RWPE2 (cell line): ENCODE measurements around the gene CDH20.

ENCODE experiments used
- ATAC-seq: fragments of 200-7000 bp; cut with Tn5 transposase; 3 replicates; pipeline ENCODE4 v1.9.1; 2021; ENCODE audit warnings: low read depth
- DNase-seq: peaks from one replicate; pipeline ENCODE4 v3.0.0-alpha.2; 2020; ENCODE audit warnings: low spot score
- H3K27ac ChIP-seq: fragments of 450-650 bp; 2 replicates; pipeline ENCODE4 v1.5.1; 2017; ENCODE audit warnings: mild to moderate bottlenecking; ENCODE audit not compliant: poor library complexity, severe bottlenecking
- H3K27me3 ChIP-seq: fragments of 250-450 bp; sonication (Bioruptor Pico); 2 replicates; pipeline ENCODE4 v1.5.1; 2021; ENCODE audit warnings: mild to moderate bottlenecking, moderate library complexity; ENCODE audit not compliant: insufficient read depth, poor library complexity, severe bottlenecking
- H3K36me3 ChIP-seq: fragments of 250-450 bp; sonication (Bioruptor Pico); 2 replicates; pipeline ENCODE4 v1.5.1; 2020; ENCODE audit warnings: low read depth, mild to moderate bottlenecking, moderate library complexity
- H3K4me1 ChIP-seq: fragments of 250-450 bp; sonication (Bioruptor Pico); 2 replicates; pipeline ENCODE4 v1.5.1; 2021; ENCODE audit warnings: mild to moderate bottlenecking, moderate library complexity; ENCODE audit not compliant: insufficient read depth, poor library complexity, severe bottlenecking
- H3K4me3 ChIP-seq: fragments of 250-450 bp; sonication (Bioruptor Pico); 2 replicates; pipeline ENCODE4 v1.5.1; 2021; ENCODE audit warnings: mild to moderate bottlenecking, moderate library complexity; ENCODE audit not compliant: severe bottlenecking
- H3K9me3 ChIP-seq: fragments of 250-450 bp; sonication (Bioruptor Pico); 2 replicates; pipeline ENCODE4 v1.5.1; 2021; ENCODE audit warnings: mild to moderate bottlenecking, moderate library complexity; ENCODE audit not compliant: severe bottlenecking
- CTCF ChIP-seq: fragments of 450-650 bp; IDR thresholded peaks from one replicate; pipeline ENCODE4 v1.5.1; 2017; ENCODE audit warnings: mild to moderate bottlenecking, moderate library complexity; ENCODE audit not compliant: poor library complexity, severe bottlenecking

Gene CDH20

GRCh38 chr18:61448316-61448715 is 115.1 kb downstream of the CDH20 start:
- no peaks in the 10 kb centered on the region for H3K4me1 ChIP-seq
- no peak overlapping the region for H3K27ac ChIP-seq
- no peaks in the 10 kb centered on the region for H3K27me3 ChIP-seq
- H3K9me3 ChIP-seq = no peaks in the 10 kb centered on the region
- H3K36me3 ChIP-seq = no peaks in the 10 kb centered on the region
- no peak for TF ChIP-seq CTCF
- no peak for DNase-seq
- H3K4me3 ChIP-seq = no peak overlapping the region
- ATAC-seq = no peak

GRCh38 chr18:61459896-61460648 is 126.8 kb downstream of the CDH20 start:
- Histone ChIP-seq H3K4me3 (no peak overlapping the region), H3K27ac (no peak overlapping the region), H3K27me3 (no peaks in the 10 kb centered on the region), H3K36me3 (no peaks in the 10 kb centered on the region), H3K9me3 (no peaks in the 10 kb centered on the region), H3K4me1 (no peaks in the 10 kb centered on the region)
- DNase-seq (no peak), ATAC-seq (no peak)
- no peak for TF ChIP-seq CTCF

- H3K4me1 ChIP-seq = no peaks in the 10 kb centered on the region
- H3K27me3 ChIP-seq = no peaks in the 10 kb centered on the region
- TF ChIP-seq CTCF = no peak
- no peaks in the 10 kb centered on the region for H3K36me3 ChIP-seq
- no peaks in the 10 kb centered on the region for H3K9me3 ChIP-seq
- ATAC-seq = no peak
- no peak for DNase-seq
- no peak overlapping the region for H3K4me3 ChIP-seq
- H3K27ac ChIP-seq = no peak overlapping the region
These were observed 131.4 kb downstream of the CDH20 start for GRCh38 chr18:61464551-61465142.

GRCh38 chr18:61466736-61467135 is 133.5 kb downstream of the CDH20 start:
- DNase-seq = no peak
- Histone ChIP-seq H3K9me3 (no peaks in the 10 kb centered on the region), H3K27ac (no peak overlapping the region), H3K36me3 (no peaks in the 10 kb centered on the region), H3K4me3 (no peak overlapping the region), H3K27me3 (peaks cover 2% of the 10 kb centered on the region), H3K4me1 (no peaks in the 10 kb centered on the region)
- TF ChIP-seq CTCF = no peak
- no peak for ATAC-seq
